HL-60/S4 (cell line): ENCODE results near the gene C7.
"Not testable (repeated sequence)": the region's sequence is repeated elsewhere in the genome, so short reads cannot be mapped to it uniquely, and the experiment has no call there.

Experiments used
- in situ Hi-C: fragments of 300-500 bp; cut with MboI; formaldehyde crosslinking; loops from 2 replicates; pipeline ENCODE4 v1.14.3; 2022; ENCODE audit warnings: low sequenced_read_pairs

Gene C7

GRCh38 chr5:40909264-40909663, at the start of gene C7:
C7 (plus strand) TSS chr5:40909497; CDS start chr5:40909611, 114 bp downstream.
- in situ Hi-C loops: no loop called here

DNA sequence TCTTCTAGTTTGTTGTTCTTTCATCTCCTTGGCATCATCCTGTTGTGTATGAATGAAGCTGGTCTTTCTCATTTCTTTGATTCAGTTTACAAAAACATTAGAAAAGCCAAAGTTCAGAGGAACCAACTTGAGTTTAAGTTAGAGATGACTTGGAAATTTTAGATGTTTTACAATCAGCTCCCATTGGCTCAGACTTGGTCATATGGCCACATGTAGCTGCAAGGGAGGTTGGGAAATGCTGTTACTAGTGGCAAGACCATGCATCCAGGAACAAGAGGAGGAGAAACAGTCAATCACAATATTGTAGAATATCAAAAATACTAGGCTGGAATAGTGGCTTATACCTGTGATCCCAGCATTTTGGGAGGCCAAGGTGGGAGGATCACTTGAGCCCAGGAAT, 48.6 kb upstream of the C7 start:
- in situ Hi-C loops: no loop called here

DNA sequence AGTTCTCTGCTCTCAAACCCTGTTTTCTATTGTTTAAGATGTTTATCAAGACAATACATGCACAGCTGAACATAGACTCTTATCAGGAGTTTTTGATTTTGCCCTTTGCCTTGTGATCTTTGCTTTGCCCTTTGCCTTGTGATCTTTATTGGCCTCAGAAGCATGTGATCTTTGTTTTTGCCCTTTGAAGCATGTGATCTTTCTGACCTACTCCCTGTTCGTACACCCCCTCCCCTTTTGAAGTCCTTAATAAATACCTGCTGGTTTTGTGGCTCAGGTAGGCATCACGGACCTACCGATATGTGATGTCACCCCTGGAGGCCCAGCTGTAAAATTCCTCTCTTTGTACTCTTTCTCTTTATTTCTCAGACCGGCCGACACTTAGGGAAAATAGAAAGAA, 44.3 kb upstream of the C7 start:
- in situ Hi-C loops: not testable (repeated sequence)

- in situ Hi-C loops: no loop called here
Measured at GRCh38 chr5:40866844-40867243, 42.5 kb upstream of the C7 start.

GRCh38 chr5:40869384-40869783, 39.9 kb upstream of the C7 start:
- in situ Hi-C loops: no loop called here

DNA sequence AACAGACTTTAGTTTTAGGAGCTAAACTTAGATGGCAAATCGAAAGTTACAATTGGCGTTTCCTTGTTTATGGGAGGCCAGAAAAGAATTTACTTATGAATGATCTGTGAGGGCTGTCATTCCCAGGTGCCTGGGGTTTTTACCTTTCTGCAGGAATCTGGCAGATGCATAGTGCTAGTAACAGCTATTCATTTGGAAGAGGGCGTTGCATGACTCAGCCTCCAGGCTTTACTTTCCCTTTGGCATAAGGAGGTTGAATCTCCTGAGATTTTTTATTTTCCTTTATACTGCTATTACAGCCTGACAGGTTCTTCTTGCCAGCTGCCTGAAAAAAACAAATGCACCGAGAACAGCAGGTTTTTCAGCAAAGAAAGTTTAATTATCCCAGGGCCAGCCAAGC, 38.1 kb upstream of the C7 start:
- in situ Hi-C loops: no loop called here

- in situ Hi-C loops: not testable (repeated sequence)
Measured at GRCh38 chr5:40872253-40872652, 37.0 kb upstream of the C7 start.

DNA sequence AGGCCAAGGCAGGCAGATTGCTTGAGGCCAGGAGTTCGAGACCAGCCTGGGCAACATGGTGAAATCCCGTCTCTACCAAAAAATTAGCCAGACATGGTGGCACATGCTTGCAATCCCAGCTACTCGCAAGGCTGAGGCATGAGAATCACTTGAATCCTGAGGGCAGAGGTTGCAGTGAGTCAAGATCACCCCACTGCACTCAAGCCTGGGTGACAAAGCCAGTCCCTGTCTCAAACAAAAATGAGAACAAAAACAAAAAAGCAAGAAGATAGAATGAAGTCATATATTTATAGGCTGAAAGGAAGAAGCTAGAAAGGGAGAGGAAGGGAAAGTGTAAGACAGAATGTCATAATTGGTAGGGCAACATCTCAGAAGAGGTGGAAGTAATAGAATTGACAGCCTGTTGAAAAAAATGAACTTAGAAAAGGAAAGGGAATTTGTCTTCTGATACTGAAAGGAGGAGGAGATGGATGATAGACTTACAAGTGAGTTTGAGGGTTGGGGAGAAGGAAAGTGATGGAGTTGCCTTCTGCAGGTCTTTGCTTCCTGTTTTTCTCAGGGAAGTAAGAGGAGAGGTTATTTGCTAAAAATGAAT, 35.9 kb upstream of the C7 start:
- in situ Hi-C loops: no loop called here

DNA sequence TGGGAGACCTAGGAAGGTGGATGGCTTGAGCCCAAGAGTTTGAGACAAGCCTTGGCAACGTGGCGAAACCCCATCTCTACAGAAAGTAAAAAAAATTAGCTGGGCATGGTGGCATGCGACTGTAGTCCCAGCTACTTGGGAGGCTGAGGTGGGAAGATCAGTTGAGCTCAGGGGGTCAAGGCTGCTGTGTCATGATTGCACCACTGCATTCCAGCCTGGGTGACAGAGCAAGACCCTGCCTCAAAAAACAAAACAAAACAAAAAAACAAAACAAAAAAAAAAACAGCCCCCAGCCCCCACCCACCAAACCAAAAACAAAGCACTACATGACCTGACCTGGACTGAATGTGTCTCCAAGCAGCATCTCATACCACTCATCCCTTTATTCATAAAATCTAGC, 33.3 kb upstream of the C7 start:
- in situ Hi-C loops: loop anchor here (25.0 kb wide), 2 partner anchors 1164 to 1289 kb away; no protein-coding TSS in a partner anchor

- in situ Hi-C loops: loop anchor here (25.0 kb wide), 2 partner anchors 1165 to 1290 kb away; no protein-coding TSS in a partner anchor
Measured at GRCh38 chr5:40877371-40877988, 31.8 kb upstream of the C7 start.

GRCh38 chr5:40879163-40879942, 29.9 kb upstream of the C7 start:
- in situ Hi-C loops: loop anchor here (25.0 kb wide), 2 partner anchors 1167 to 1292 kb away; no protein-coding TSS in a partner anchor

DNA sequence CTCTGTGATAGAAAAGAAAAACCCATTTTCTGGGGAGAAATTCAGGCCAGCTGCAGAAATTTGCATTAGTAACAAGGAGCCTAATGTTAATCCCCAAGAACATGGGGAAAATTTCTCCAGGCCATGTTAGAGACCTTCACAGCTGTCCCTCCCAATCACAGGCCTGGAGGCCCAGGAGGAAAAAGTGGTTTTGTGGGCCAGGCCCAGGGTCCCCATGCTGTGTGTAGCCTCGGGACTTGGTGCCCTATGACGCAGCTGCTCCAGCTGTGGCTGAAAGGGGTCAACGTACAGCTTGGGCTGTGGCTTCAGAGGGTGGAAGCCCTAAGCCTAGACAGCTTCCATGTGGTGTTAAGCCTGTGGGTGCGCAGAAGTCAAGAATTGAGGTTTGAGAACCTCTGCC, 27.0 kb upstream of the C7 start:
- in situ Hi-C loops: loop anchor here (25.0 kb wide), 2 partner anchors 1170 to 1295 kb away; no protein-coding TSS in a partner anchor

DNA sequence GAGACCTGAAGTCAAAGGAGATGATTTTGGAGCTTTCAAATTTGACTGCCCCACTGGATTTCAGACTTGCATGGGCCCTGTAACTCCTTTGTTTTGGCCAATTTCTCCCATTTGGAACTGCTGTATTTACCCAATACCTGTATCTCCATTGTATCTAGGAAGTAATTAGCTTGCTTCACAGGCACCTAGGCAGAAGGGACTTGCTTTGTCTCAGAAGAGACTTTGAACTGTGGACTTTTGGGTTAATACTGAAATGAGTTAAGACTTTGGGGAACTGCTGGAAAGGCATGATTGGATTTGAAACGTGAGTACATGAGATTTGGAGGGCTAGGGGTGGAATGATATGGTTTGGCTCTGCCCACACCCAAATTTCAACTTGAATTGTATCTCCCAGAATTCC, 26.2 kb upstream of the C7 start:
- in situ Hi-C loops: loop anchor here (25.0 kb wide), 2 partner anchors 1171 to 1296 kb away; no protein-coding TSS in a partner anchor

DNA sequence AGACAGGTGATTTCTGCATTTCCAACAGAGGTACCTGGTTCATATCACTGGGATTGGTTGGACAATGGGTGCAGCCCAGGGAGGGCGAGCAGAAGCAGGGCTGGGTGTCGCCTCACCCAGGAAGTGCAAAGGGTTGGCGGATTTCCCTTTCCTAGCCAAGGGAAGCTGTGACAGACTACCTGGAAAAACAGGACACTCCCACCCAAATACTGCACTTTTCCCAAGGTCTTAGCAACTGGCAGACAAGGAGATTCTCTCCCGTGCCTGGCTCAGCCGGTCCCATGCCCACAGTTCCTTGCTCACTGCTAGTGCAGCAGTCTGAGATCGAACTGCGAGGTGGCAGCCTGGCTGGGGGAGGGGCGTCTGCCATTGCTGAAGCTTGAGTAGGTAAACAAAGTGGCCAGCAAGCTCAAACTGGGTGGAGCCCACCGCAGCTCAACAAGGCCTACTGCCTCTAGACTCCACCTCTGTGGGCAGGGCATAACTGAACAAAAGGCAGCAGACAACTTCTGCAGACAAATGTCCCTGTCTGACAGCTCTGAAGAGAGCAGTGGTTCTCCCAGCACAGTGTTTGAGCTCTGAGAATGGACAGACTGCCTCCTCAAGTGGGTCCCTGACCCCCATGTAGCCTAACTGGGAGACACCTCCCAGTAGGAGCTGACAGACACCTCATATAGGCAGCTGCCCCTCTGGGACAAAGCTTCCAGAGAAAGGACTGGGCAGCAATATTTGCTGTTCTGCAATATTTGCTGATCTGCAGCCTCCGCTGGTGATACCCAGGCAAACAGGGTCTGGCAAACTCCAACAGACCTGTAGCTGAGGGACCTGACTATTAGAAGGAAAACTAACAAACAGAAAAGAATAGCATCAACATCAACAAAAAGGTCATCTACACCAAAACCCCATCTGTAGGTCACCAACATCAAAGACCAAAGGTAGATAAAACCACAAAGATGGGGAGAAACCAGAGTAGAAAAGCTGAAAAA, 13.6 kb upstream of the C7 start:
- in situ Hi-C loops: loop anchor here (25.0 kb wide), 2 partner anchors 1183 to 1308 kb away; no protein-coding TSS in a partner anchor

DNA sequence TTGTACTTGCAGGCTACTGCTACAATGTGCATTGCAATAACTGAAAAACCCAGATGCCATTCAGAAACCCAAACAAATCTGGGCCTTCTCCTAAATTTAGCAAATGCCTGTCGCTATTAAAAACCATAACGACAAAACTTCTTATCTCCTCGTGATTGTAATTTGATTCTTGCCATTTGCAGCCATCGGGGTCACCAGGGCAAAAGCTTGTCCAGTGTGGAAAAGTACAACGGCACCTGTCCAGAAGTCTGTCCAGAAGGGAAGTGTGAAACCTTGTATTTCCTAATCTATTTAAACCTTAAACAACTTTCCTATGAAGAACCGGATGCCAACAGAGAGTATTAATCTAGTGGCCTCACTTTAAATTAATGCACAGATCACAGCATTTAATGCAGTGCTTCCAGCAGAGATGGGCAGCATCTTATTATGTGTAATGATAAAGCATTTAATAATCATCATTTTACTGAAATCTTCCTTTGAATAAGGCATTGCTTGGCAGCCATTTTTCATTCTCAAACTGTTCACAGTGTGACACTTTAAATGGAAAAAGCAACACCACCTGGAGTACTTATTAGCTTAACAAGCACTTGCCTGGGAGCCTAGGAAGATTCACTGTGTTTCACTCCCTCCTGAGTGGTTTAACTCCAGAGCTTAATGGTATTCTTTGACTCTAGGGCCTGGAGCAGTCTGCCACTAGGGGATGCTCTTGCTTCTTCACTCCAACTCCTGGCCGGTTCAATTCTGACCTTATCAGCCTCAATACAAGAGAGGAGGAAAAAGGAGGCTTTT, 4.9 kb upstream of the C7 start:
- in situ Hi-C loops: no loop called here

GRCh38 chr5:40904994-40905306, 4.3 kb upstream of the C7 start:
- in situ Hi-C loops: no loop called here

DNA sequence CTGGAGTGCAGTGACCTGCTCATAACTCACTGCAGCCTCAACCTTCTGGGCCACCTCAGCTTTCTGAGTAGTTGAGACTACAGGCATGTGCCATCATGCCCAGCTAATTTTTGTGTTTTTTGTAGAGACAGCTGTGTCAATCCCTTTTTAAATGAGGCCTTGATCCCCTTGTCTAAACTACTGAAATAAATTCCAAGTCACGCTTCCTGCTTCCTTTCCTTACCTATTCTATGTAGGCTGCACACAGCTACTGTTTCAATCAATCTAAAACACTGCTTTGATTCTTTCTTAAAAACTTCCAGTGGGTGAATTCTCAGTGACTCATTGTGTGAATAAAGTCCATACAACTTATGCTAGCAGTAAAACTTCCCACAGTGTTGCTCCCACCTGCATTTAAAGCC, 2.9 kb upstream of the C7 start:
- in situ Hi-C loops: no loop called here

GRCh38 chr5:40909723-40910122, 426 bp downstream of the C7 start:
- in situ Hi-C loops: no loop called here

GRCh38 chr5:40911266-40911665, 2.0 kb downstream of the C7 start:
- in situ Hi-C loops: no loop called here

GRCh38 chr5:40914835-40915234, 5.5 kb downstream of the C7 start:
- in situ Hi-C loops: no loop called here
